ENCODE results near the gene CCBE1. TPM values are rescaled to one million over a fixed set of nuclear protein-coding genes. Genes with fewer than 3 reads are reported as not detected.

CCBE1 gene
- total and polyA plus RNA-seq, 12 donors, result 4.8 to 56.8 (median 26.4) TPM

- H3K27ac ChIP-seq, result no peak overlapping the region
- WGBS, 4 donors, result 64 to 72% (median 68%) methylated on average over 5 of the region's 5 CpGs
- H3K27me3 ChIP-seq, result no peaks in the 10 kb centered on the region
- intact Hi-C loops (cut with DNase I), result no loop called here
- H3K9me3 ChIP-seq (replicated peaks in 1 of 3), result no peaks in the 10 kb centered on the region
- H3K36me3 ChIP-seq (replicated peaks in 1 of 2), result no peaks in the 10 kb centered on the region
- H3K4me3 ChIP-seq, result no peak overlapping the region
- TF ChIP-seq POLR2A (IDR thresholded peaks at IDR 0.05), result no peak
- no peak for TF ChIP-seq CTCF (IDR thresholded peaks at IDR 0.05)
- H3K4me1 ChIP-seq (replicated peaks in 1 of 2), result no peaks in the 10 kb centered on the region
- no peak for DNase-seq
These were observed 264.2 kb downstream of the CCBE1 start for GRCh38 chr18:59432803-59433597.

DNA sequence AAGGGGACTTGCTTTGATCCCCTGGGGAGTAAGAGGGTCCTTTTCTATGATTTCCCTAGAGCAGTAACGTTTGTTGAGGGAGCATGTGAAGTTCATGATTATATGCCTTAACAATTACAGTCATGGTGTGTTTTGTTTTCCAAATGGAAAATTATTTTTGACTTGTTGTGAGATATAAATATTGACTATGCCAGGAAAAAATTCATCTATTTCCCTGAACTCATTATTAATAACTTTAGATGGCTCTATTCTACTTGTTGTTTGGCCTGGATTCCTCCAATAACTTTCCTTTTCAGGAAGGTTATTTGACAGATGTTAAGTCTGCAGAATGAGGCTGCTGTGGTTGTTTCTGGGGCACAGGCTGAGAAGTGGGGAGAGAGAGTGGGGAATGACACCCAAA, 266.1 kb downstream of the CCBE1 start:
- no peak for DNase-seq
- WGBS, 4 donors, result 56 to 83% (median 75%) methylated on average over 1 of the region's 1 CpG

GRCh38 chr18:59429608-59430007, 267.6 kb downstream of the CCBE1 start:
- DNase-seq, result no peak
- Histone ChIP-seq H3K9me3 (replicated peaks in 1 of 3) (no peaks in the 10 kb centered on the region), H3K27ac (no peak overlapping the region), H3K36me3 (replicated peaks in 1 of 2) (no peaks in the 10 kb centered on the region), H3K27me3 (no peaks in the 10 kb centered on the region), H3K4me1 (replicated peaks in 1 of 2) (no peaks in the 10 kb centered on the region), H3K4me3 (no peak overlapping the region)
- intact Hi-C loops (cut with DNase I), result no loop called here
- 85 to 89% (median 88%) methylated on average over 7 of the region's 7 CpGs for WGBS, 4 donors
- TF ChIP-seq POLR2A (IDR thresholded peaks at IDR 0.05) (no peak), CTCF (IDR thresholded peaks at IDR 0.05) (no peak)

More for the DNA sequence above, 266.1 kb downstream of the CCBE1 start:
- TF ChIP-seq POLR2A (IDR thresholded peaks at IDR 0.05) (no peak), CTCF (IDR thresholded peaks at IDR 0.05) (no peak)
- H3K9me3 ChIP-seq (replicated peaks in 1 of 3), result no peaks in the 10 kb centered on the region
- no peaks in the 10 kb centered on the region for H3K4me1 ChIP-seq (replicated peaks in 1 of 2)
- H3K36me3 ChIP-seq (replicated peaks in 1 of 2), result no peaks in the 10 kb centered on the region
- intact Hi-C loops (cut with DNase I), result no loop called here
- H3K27ac ChIP-seq, result no peak overlapping the region
- no peaks in the 10 kb centered on the region for H3K27me3 ChIP-seq
- no peak overlapping the region for H3K4me3 ChIP-seq

DNA sequence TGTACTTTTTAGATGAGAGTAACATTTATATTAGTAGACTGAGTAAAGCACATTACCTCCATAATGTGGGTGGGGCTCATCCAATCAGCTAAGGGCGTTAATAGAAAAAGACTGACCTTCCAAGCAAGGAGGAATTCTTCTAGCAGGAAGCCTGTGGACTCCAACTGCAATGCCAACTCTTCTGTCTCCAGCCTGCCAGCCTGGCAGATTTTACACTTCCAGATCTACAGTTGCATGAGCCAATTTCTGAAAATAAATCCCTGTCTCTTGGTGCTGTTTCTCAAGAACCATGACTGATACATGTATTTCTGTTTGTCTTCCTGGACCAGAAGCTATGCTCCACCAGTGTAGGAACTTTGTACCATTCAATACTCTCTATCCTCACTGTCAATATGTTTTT, 269.2 kb downstream of the CCBE1 start:
- TF ChIP-seq CTCF (IDR thresholded peaks at IDR 0.05), result no peak
- Histone ChIP-seq H3K27me3 (no peaks in the 10 kb centered on the region), H3K4me3 (no peak overlapping the region), H3K27ac (no peak overlapping the region), H3K9me3 (replicated peaks in 1 of 3) (no peaks in the 10 kb centered on the region), H3K4me1 (replicated peaks in 1 of 2) (no peaks in the 10 kb centered on the region), H3K36me3 (replicated peaks in 1 of 2) (no peaks in the 10 kb centered on the region)
- no peak for DNase-seq
- intact Hi-C loops (cut with DNase I), result no loop called here
- 64 to 82% (median 81%) methylated on average over 1 of the region's 1 CpG for WGBS, 4 donors

All from adrenal gland (tissue), 12 donors.